Measurements from ENCODE around the gene POMP.

POMP gene

DNA sequence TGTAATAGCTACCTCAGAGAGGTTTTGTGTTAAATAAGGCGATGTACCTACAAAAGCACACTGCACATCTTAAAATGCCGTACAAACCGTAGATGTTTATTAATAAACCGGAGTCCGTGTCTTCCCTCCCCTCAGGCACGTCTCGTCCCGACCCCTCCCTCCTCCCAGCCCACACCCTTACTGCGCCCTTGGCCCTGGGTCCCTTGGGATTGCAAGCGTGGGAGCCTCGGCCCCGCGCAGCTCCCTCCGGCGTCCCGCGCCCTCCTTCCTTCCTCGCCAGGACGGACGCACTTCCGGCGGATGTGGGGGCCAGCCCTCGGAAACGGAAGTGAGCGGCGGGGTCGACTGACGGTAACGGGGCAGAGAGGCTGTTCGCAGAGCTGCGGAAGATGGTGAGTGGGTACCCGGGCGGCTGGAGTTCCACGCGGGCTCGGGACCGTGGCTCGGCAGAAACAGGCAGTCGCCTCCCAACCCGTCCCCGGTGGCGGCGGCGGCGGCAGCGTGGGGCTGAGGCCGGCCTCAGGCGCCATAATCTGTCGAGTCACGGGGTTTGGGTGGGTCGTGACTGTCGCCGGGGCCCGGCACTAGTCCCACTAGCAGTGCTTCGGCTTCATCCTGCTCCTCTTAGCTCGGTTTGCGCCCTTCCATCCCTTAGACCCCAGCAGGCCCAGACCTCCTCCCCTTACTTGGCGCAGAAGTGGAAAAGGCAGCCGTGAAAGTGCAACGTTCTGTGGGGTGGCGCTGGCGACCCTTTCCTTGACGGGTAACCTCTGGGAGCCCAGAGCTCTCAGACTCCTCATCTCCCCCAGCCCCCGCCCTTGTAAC is at the start of gene POMP:
Gene POMP (plus strand): TSS at position 335 of the 825 bp plus-strand sequence. CDS start 55 bp downstream, at position 390.
- DNase-seq (ENCODE audit: low read depth): peak; percentile 88

GRCh38 chr13:28609381-28609780 is 49.5 kb upstream of the POMP start:
- DNase-seq (ENCODE audit: low read depth): no peak

GRCh38 chr13:28609926-28610325 is 49.0 kb upstream of the POMP start:
- DNase-seq (ENCODE audit: low read depth): no peak

DNA sequence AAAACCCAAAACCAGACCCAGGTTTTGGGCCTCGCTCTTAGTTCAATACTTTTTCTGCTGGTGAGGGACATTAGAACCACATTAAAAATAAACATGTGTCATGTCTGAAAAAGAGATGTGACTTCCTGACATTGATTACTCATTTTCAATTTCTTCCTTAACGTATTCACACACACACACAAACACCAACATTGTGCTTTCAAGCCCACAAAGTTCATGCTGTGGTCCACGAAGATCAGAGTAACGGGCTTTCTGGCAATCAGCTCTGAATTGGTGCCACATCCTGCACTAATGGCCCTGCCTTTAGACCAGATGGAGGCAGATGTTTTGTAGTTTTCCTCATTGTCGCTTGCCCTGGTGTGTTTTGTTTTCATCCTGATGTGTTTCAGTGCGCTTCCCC is 47.9 kb upstream of the POMP start:
- no peak for DNase-seq (ENCODE audit: low read depth)

DNA sequence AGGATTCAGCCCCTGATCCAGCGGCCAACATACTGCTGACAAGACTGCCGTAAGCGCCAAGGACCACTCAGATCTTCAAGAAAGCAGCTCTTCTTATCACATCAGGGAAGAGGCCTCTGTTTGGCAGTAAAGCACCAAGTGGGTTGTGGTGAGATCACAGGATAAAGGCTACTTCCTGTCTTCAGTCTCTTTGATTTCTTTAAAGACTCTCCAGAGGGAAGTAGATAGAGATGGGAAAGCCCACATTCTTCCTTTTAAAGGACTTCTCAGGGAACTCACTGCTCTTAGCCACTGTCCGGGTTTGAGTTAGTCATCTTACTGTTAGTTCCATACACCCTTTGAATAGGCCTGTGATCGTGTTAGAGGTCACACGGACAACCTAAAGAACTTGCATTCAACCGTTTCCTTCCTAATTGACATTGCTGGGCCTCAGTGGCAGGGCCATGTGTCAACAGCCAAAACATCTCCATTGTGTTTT is 47.2 kb upstream of the POMP start:
- DNase-seq (ENCODE audit: low read depth): no peak

DNA sequence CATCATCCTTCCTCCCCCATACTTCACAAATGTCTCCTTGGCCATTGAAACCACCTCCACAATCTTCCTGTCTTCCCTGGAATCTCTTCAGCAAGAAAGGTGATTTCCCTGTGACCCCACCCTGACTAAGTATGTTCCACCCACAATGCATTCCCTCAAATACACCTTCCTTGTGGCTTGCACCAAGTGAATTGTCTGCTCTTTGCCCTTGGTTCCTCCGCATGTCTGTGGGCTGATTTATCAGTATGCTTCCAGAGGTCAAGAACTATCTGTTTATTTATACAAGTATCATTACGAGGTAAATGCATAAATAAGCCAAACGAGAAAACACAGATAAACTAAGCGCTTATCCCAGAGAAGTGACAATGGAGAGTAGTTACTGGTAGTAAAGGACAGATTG is 45.4 kb upstream of the POMP start:
- DNase-seq (ENCODE audit: low read depth): no peak

- no peak for DNase-seq (ENCODE audit: low read depth)
Measured at GRCh38 chr13:28615916-28616446, 42.9 kb upstream of the POMP start.

- DNase-seq (ENCODE audit: low read depth): no peak
Measured at GRCh38 chr13:28618230-28618994, 40.5 kb upstream of the POMP start.

DNA sequence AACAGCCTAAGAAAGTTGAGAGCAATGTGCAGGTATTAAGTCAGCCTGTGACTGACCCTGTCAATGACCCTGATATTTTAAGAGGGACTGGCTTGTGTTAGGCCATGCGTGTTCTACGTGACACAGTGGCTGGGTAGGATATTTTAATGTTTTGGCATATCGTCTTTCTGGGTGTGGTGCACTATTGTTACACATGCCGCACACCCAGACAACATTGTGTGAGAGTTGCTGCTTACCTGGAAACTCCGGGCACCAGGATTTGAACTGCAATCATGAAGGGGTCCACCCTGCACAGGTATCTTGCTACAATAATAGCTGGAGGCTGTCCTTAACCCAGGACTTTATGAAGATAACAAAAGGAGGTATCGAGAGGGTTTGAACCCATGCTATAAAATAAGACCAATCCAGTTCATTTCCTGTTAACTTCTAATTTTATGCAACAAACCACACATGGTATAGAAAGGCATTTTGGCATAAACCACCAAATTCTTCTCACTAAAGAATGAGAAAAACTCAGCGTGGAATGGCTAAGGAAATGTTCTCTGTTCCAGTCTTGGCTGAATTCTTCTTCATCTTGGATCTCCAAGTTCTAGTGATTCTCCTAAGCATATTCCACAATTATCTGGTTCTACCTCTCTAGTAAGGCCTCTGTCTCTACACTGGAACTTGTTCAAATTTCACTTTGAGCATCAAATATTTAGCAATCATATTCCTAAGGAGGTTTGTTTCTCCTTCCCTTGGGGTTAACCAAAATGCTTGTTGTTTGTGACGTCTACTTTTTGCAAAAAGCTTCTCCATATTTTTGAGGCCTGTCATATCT is 38.7 kb upstream of the POMP start:
- no peak for DNase-seq (ENCODE audit: low read depth)

- no peak for DNase-seq (ENCODE audit: low read depth)
Measured at GRCh38 chr13:28621449-28621848, 37.5 kb upstream of the POMP start.

DNA sequence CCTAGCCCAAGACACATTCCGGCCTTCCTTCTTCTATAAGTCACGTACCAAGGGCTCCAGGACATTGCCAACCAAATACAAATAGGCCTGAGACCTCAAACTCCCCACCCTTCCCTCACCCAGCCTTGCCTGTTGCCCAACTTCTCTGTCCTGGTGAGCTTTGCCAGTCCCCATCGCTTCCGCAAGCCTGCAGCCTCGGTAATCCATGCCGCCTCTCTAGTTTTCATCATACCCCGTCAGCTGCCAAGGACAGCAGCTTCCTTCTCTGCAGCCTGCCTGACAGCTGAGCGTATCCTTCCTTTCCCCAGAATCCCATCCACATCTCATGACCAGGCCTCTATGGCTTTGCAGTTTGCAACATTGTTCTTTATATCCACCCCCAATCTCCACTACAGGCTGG is 36.6 kb upstream of the POMP start:
- no peak for DNase-seq (ENCODE audit: low read depth)

DNA sequence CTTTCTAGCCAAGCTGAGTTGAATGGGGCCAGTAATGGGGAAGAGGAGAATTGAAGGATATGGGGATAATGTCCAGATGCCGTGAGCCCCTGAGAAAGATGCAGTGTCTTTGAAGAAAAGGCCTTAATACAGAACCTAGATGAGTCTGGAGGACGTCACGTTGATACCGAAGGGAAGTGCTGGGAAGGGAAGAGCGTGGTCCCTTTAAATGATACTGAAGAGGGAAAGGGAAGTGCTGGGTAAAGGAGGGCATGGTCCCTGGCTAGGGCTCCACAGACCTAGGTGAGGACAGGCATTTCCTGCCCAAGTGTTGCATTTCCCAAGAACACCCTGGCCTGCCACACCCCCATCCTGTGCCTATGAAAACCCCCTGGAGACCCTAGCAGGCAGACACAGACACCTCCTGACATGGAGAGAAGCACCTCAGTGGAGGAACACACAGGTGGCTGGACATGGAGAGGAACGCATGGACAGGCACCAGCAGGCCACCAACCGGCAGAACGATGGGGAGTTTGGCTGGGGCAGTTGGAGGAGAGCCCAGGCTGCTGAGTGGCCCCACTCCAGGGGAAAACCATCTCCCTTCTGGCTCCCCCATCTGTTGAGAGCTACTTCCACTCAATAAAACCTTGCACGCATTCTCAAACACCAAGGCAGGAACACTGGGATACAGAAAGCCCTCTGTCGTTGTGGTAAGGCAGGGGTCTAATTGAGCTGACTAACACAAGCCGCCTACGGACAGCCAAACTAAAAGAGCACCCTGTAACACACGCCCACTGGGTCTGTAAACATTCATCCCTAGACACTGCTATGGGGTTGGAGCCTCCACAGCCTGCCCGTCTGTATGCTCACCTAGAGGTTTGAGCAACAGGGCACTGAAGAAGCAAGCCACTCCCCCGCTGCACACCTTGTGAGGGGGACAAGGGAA is 34.9 kb upstream of the POMP start:
- DNase-seq (ENCODE audit: low read depth): no peak

GRCh38 chr13:28624707-28625432 is 34.1 kb upstream of the POMP start:
- DNase-seq (ENCODE audit: low read depth): no peak

DNA sequence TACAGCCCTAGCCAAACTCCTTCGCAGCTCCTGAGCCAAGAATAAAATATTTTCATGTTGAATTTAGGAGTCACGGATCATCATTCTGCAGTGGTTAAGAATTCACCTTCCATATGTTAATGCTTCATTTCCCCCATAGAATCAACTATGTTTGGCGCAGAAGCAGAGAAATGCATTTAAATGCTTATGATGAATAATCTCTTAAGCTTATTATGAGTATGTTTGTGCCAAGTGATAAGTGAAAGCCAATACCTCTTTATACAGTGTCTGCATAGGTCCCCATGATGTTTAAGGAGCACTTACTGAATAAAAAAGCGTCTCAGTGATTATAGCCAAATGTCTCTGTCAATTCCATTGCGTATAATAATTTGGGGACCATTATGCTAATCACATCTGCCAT is 32.7 kb upstream of the POMP start:
- no peak for DNase-seq (ENCODE audit: low read depth)

DNA sequence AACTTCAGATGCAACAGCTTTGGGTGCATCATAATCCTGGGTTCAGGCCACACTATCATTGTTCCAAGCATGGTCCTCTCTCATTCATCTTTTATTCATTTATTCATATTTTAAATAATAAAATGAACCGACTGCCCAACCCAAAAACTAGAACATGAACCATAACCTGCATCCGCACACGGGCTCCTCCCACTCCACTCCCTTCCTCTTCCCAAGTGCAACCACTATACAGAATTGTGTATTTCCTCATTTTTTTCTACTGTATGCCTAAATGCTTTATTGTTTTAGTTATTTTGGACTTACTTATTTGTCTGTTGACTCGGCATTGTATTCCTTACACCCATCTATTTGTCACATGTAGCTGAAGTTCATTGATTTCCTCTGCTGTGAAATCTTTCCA is 30.7 kb upstream of the POMP start:
- DNase-seq (ENCODE audit: low read depth): no peak

GRCh38 chr13:28630869-28631268 is 28.1 kb upstream of the POMP start:
- DNase-seq (ENCODE audit: low read depth): no peak

GRCh38 chr13:28631801-28632200 is 27.1 kb upstream of the POMP start:
- DNase-seq (ENCODE audit: low read depth): no peak

DNA sequence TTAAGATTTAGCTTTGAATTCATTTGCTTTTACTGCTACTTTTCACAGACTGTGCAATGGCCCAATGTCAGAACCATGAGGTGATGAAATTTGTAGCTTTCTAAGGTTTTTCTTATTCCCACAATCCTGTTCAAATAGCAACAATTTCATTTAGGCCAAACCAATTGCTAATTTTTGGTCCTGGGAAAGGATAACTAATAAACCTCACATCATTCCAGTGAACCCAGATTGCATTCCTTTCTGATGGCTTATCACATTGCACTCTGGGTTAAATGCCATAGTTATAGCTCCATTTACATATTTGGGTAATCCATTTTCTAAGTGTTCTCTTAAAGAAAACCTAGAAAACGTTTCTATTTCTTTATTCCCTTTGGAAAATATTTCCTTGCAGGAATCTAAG is 22.9 kb upstream of the POMP start:
- DNase-seq (ENCODE audit: low read depth): no peak

GRCh38 chr13:28636677-28637317 is 22.1 kb upstream of the POMP start:
- DNase-seq (ENCODE audit: low read depth): peak; percentile 17

Measured in stimulated activated CD4-positive, alpha-beta T cell treated with anti-CD3 and anti-CD28 coated beads, Interleukin-2, amount 100 ng/mL, for 4 hours (primary cell).